Omental fat pad (tissue), 4 donors: Measurements from ENCODE around the gene PRKCA. TPM values are rescaled to one million over a fixed set of nuclear protein-coding genes. Genes with fewer than 3 reads are reported as not detected.

Source experiments
- ATAC-seq: fragments of 150-250 bp; one replicate; pipeline ENCODE4 v1.9.1; 2016; ENCODE audit warnings: mild to moderate bottlenecking, moderate library complexity; ENCODE audit not compliant: low FRiP score
- DNase-seq: peaks from one replicate; pipeline ENCODE4 v3.0.0-alpha.2; 2019; ENCODE audit warnings: low spot score
- CTCF ChIP-seq, 3 donors: fragments of 450-650 bp; IDR thresholded peaks; one replicate each; pipeline ENCODE4 v1.5.1; 2016 to 2017; ENCODE audit warnings: antibody characterized with exemption in 3 of 3, mild to moderate bottlenecking in 3 of 3, moderate library complexity in 2 of 3
- total RNA-seq, 4 donors: library from RNA; depleted of rRNA; stranded (reverse); fragments of >200 nt; gene quantifications; one replicate each; pipeline ENCODE4 v1.1.0, GENCODE V29; 2016

Gene PRKCA
- total RNA-seq, 4 donors from 2014 or later = 6.7 to 14.3 (median 10.3) TPM

GRCh38 chr17:66276328-66276937 is 26.0 kb upstream of the PRKCA start:
- DNase-seq (no peak), ATAC-seq (peak; percentile 75)
- TF ChIP-seq CTCF (IDR thresholded peaks at IDR 0.05) = no peak

- DNase-seq (no peak), ATAC-seq (no peak)
- TF ChIP-seq CTCF (IDR thresholded peaks at IDR 0.05) = no peak
Measured at GRCh38 chr17:66277191-66277590, 25.2 kb upstream of the PRKCA start.

GRCh38 chr17:66281661-66282369 is 20.6 kb upstream of the PRKCA start:
- no peak for DNase-seq
- TF ChIP-seq CTCF (IDR thresholded peaks at IDR 0.05) = no peak
- no peak for ATAC-seq

- ATAC-seq (no peak), DNase-seq (no peak)
- TF ChIP-seq CTCF (IDR thresholded peaks at IDR 0.05) = no peak
Measured at GRCh38 chr17:66283296-66283934, 19.0 kb upstream of the PRKCA start.

- TF ChIP-seq CTCF (IDR thresholded peaks at IDR 0.05) = no peak
- ATAC-seq = no peak
Measured at GRCh38 chr17:66283971-66284370, 18.4 kb upstream of the PRKCA start.

GRCh38 chr17:66285149-66285548 is 17.3 kb upstream of the PRKCA start:
- DNase-seq = no peak
- ATAC-seq = no peak
- no peak for TF ChIP-seq CTCF (IDR thresholded peaks at IDR 0.05)

More at GRCh38 chr17:66283971-66284370, 18.4 kb upstream of the PRKCA start:
- no peak for DNase-seq
